Adrenal gland (tissue), 5 donors: Measurements from ENCODE around the gene NMNAT1.
"Not testable (repeated sequence)": the region's sequence is repeated elsewhere in the genome, so short reads cannot be mapped to it uniquely, and the experiment has no call there.

Source experiments
- POLR2A ChIP-seq, 2 donors: fragments of 450-650 bp; IDR thresholded peaks; one replicate each; pipeline ENCODE4 v1.6.1; 2017; ENCODE audit warnings: antibody characterized with exemption in 2 of 2, mild to moderate bottlenecking in 2 of 2, moderate library complexity in 1 of 2
- TF ChIP-seq, protein P1 (sequence below), 6 experiments: fragments of 450-650 bp in 4 of 6; fragments of 200-600 bp in 2 of 6; sonication (generic) in 1 of 6; IDR thresholded peaks; 1 replicate in 5 of 6; 2 replicates in 1 of 6; pipeline versions ENCODE4 v1.5.1 to v1.8.0; 2016 to 2021; ENCODE audit warnings: antibody characterized with exemption in 6 of 6, mild to moderate bottlenecking in 2 of 6, moderate library complexity in 1 of 6
- donor health status: DM: no; HTN: no; CAD: no.

DNA sequence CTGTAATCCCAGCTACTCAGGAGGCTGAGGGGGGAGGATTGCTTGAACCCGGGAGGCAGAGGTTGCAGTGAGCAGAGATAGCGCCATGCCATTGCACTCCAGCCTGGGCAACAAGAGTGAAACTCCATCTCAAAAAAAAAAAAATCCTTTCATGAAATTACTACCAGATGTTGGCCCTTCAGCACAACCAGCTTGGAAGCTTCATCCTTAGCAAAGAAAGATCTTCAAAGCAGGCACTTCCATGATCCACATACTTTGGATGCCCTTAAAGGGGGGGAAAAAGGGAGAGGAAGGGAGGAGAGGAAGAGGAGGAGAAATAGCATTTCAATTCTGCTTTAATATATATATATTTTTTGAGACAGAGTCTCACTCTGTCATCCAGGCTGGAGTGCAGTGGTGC, 77.4 kb downstream of the NMNAT1 start:
- TF ChIP-seq, protein P1, sequence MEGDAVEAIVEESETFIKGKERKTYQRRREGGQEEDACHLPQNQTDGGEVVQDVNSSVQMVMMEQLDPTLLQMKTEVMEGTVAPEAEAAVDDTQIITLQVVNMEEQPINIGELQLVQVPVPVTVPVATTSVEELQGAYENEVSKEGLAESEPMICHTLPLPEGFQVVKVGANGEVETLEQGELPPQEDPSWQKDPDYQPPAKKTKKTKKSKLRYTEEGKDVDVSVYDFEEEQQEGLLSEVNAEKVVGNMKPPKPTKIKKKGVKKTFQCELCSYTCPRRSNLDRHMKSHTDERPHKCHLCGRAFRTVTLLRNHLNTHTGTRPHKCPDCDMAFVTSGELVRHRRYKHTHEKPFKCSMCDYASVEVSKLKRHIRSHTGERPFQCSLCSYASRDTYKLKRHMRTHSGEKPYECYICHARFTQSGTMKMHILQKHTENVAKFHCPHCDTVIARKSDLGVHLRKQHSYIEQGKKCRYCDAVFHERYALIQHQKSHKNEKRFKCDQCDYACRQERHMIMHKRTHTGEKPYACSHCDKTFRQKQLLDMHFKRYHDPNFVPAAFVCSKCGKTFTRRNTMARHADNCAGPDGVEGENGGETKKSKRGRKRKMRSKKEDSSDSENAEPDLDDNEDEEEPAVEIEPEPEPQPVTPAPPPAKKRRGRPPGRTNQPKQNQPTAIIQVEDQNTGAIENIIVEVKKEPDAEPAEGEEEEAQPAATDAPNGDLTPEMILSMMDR (IDR thresholded peaks at IDR 0.05), result not testable (repeated sequence)
- TF ChIP-seq POLR2A (IDR thresholded peaks at IDR 0.05), result not testable (repeated sequence)
